Upper lobe of left lung (tissue), 4 donors: ENCODE data around the gene DNAAF1.

ENCODE experiments used
- CTCF ChIP-seq, 6 experiments: fragments of 450-650 bp in 4 of 6; fragments of 200-600 bp in 2 of 6; sonication (generic) in 2 of 6; IDR thresholded peaks; one replicate each; pipeline ENCODE4 v1.5.1; 2016 to 2019; ENCODE audit warnings: antibody characterized with exemption in 6 of 6
- POLR2A ChIP-seq, 4 donors: fragments of 450-650 bp; IDR thresholded peaks; one replicate each; pipeline ENCODE4 v1.5.1; 2016 to 2017; ENCODE audit warnings: antibody characterized with exemption in 4 of 4, mild to moderate bottlenecking in 2 of 4
- POLR2AphosphoS5 ChIP-seq, 2 donors: sonication (generic); formaldehyde crosslinking; IDR thresholded peaks; one replicate each; pipeline ENCODE4 v1.5.1; 2017; ENCODE audit warnings: antibody characterized with exemption in 2 of 2

- TF ChIP-seq CTCF (IDR thresholded peaks at IDR 0.05) (peak; percentile 91 to 98 (median 96)), POLR2AphosphoS5 (IDR thresholded peaks at IDR 0.05) (peak; percentile 62 to 85), POLR2A (IDR thresholded peaks at IDR 0.05) (peak in 2 of 4 donors; percentile 26 to 72)
These were observed 41.8 kb downstream of the DNAAF1 start, which contains the start of gene TAF1C for GRCh38 chr16:84186685-84187437.
